GM18526 (cell line): Measurements from ENCODE around the gene SYDE1.

Source experiments
- POLR2A ChIP-seq: IDR thresholded peaks from 3 replicates; pipeline ENCODE4 v1.6.1; 2011; ENCODE audit not compliant: insufficient read length; ENCODE audit errors: extremely low read depth

SYDE1 gene

GRCh38 chr19:15104411-15104810 is 2.8 kb upstream of the SYDE1 start:
- TF ChIP-seq POLR2A, result no peak

- TF ChIP-seq POLR2A, result no peak
Measured at GRCh38 chr19:15105044-15105443, 2.2 kb upstream of the SYDE1 start.

- no peak for TF ChIP-seq POLR2A
Measured at GRCh38 chr19:15108145-15108844, 1.1 kb downstream of the SYDE1 start.

GRCh38 chr19:15108845-15109767 is 1.9 kb downstream of the SYDE1 start:
- TF ChIP-seq POLR2A, result no peak

DNA sequence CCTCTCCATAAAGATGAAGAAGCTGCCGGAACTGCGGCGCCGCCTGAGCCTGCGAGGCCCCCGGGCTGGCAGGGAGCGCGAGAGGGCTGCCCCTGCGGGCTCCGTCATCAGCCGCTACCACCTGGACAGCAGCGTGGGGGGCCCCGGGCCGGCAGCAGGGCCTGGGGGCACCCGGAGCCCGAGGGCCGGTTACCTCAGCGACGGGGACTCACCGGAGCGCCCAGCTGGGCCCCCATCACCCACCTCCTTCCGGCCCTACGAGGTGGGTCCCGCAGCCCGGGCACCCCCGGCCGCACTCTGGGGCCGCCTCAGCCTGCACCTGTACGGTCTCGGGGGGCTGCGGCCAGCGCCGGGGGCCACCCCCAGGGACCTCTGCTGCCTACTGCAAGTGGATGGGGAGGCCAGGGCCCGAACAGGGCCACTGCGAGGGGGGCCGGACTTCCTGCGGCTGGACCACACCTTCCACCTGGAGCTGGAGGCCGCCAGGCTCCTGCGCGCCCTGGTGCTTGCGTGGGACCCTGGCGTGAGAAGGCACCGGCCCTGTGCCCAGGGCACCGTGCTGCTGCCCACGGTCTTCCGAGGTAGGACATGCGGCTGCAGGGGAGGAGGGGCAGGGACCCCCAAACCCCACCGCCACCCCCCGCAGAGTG is 2.7 kb downstream of the SYDE1 start:
- no peak for TF ChIP-seq POLR2A

DNA sequence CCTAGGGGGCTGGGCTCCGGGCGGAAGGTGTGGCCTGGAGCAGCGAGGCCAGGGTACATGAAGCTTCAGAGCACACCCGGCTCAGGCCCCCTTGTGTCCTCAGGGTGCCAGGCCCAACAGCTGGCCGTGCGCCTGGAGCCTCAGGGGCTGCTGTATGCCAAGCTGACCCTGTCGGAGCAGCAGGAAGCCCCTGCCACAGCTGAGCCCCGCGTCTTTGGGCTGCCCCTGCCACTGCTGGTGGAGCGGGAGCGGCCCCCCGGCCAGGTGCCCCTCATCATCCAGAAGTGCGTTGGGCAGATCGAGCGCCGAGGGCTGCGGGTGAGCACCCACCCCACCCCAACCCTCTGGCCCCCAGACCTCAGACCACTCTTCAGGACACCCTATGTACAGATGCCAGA is 3.2 kb downstream of the SYDE1 start:
- no peak for TF ChIP-seq POLR2A

DNA sequence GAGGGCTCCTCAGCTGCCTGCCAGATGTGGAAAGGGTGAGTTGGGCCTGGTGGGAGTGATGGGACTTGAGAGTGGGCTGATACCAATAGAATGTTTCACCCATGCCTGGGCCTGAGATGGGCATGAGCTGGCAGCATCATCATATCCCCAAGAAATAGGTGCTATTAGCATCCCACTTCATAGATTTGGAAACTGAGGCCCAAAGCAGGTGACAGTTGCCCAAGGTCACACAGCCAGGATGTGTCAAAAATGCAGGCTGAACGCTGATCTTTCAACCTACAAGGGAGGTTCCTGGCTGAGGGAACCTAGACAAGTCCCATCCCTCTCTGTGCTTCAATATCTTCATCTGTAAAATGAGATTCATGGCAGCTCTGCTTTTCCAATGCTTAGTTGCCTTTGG is 4.6 kb downstream of the SYDE1 start:
- TF ChIP-seq POLR2A, result no peak

DNA sequence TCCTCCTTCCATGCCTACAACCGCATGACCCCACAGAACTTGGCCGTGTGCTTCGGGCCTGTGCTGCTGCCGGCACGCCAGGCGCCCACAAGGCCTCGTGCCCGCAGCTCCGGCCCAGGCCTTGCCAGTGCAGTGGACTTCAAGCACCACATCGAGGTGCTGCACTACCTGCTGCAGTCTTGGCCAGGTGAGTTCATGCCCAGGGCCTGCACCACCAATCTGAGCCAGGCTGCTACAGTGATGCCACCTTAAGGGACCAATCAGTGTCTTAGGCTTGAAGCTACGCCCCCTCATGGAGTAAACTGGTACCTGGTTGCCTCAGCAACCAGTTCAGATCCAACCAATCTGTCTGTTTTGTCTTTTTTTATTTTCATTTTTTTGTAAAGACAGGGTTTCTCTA is 5.2 kb downstream of the SYDE1 start:
- no peak for TF ChIP-seq POLR2A

- no peak for TF ChIP-seq POLR2A
Measured at GRCh38 chr19:15113245-15114152, 6.3 kb downstream of the SYDE1 start.

- TF ChIP-seq POLR2A, result no peak
Measured at GRCh38 chr19:15114153-15114540, 6.9 kb downstream of the SYDE1 start.

DNA sequence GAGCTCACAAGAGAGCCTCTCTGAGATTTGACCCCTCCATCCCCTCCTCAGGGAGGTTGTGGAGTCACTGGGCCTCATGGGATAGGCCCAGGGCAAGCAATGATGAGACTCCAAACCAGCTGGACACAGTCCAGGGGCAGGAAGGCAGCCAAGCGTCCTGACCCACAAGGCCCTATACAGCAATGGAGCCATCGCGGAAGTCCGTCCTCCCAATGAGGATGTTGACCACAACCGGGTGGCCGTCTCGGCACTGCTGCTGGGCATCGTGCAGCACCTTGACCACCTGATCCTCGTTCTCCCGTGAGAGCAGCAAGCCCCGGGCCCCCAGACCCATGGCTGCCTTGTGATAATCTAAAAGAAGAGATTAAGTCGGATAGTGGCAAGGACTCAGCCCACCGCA is 7.9 kb downstream of the SYDE1 start:
- no peak for TF ChIP-seq POLR2A

GRCh38 chr19:15115762-15116615 is 8.8 kb downstream of the SYDE1 start:
- no peak for TF ChIP-seq POLR2A

DNA sequence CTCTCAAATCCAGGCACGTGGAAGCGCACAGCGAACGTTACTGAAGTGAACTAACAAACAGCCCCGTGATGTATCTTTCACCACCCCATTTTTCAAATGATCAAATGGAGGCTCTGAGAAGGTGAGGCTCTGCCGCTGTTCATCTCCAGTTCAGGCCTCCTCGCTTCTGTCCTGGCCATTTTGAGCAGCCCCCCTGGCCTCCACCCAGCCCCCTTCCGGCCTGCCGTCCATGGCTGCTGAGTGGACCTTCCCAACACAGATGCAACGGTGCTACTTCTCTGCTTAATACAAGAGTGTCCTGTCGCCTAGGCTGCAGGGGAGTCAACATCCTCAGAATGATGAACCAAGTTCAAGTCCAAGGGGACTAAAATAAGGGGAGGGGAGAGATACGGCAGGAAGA is 9.7 kb downstream of the SYDE1 start:
- TF ChIP-seq POLR2A, result no peak

- no peak for TF ChIP-seq POLR2A
Measured at GRCh38 chr19:15118248-15118647, 11.0 kb downstream of the SYDE1 start.
